HCT116 (cell line): ENCODE measurements around the gene LRRC66.

Experiments used
- CTCF ChIP-seq, 3 experiments: fragments of 200-600 bp in 1 of 3; sonication (generic) in 1 of 3; IDR thresholded peaks in 2 of 3; conservative IDR thresholded peaks in 1 of 3; 2 replicates each; pipeline ENCODE4 v1.5.1; 2012 to 2017; ENCODE audit warnings: low read depth in 2 of 3, low read length in 2 of 3, antibody characterized with exemption in 1 of 3, borderline replicate concordance in 1 of 3, control low read depth in 1 of 3, mild to moderate bottlenecking in 1 of 3, mixed read lengths in 1 of 3, mixed run types in 1 of 3, moderate library complexity in 1 of 3; ENCODE audit not compliant: insufficient read depth in 1 of 3
- EZH2 ChIP-seq: fragments of 200-600 bp; sonication (generic); IDR thresholded peaks from 2 replicates; pipeline ENCODE4 v1.6.1; 2017; ENCODE audit warnings: antibody characterized with exemption, mixed run types
- EZH2phosphoT487 ChIP-seq: fragments of 200-600 bp; IDR thresholded peaks from 2 replicates; pipeline ENCODE4 v1.6.1; 2018; ENCODE audit warnings: antibody characterized with exemption, borderline replicate concordance
- POLR2A ChIP-seq: IDR thresholded peaks from 2 replicates; pipeline ENCODE4 v1.7.0; 2011; ENCODE audit warnings: borderline replicate concordance; ENCODE audit not compliant: insufficient read depth, insufficient read length; ENCODE audit errors: extremely low read depth
- SRF ChIP-seq: IDR thresholded peaks from 2 replicates; pipeline ENCODE4 v1.6.1; 2012; ENCODE audit warnings: low read depth
- TCF7L2 ChIP-seq: IDR thresholded peaks from 2 replicates; pipeline ENCODE4 v1.7.0; 2011; ENCODE audit warnings: borderline replicate concordance, inconsistent platforms; ENCODE audit not compliant: insufficient read depth, insufficient read length; ENCODE audit errors: extremely low read depth
- TF ChIP-seq, protein P1 (sequence below): IDR thresholded peaks from 2 replicates; pipeline ENCODE4 v1.6.1; 2012

DNA sequence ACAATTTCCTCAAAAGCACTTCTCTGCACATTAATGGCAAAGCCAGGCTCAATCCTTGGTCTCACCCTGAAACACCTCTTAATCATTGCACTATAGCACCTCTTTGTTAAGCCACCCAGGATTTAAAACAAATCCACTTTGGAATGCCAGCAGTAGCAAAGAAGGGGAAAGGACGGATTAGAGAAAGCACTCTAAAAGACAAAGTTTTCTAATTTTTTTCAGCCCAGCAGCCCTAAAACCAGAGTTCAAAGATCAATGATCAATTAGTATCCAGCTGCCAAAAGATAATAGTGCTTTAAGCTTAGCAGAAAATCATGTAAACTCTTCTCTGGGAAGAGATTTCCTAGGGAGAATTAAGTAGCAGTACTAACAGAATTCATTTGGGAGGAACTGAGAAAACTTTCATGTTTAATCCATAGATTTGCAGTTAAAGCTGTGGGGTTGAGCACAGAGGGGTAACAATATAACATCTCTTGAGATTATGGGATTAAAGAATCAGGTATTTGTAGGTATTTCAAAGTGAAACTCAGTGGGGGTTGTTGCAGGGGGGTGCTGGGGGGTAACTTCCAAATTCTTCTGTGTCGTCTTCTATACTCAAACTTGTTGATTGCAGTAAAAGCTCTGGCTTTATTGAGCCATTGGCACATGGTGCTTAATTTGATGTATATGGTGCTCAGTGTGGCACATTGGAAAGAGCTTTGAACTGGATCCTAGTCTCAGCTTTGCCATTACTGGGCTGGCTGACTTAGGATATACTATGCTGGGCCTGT lies 61.8 kb downstream of the LRRC66 start:
- no peak for TF ChIP-seq EZH2
- TF ChIP-seq CTCF (IDR thresholded peaks at IDR 0.05 in 2 of 3, conservative IDR thresholded peaks at IDR 0.05 in 1 of 3; ENCODE audit: borderline replicate concordance in 1 of 3, insufficient read depth in 1 of 3, low read depth in 2 of 3, low read length in 2 of 3), result no peak
- no peak for TF ChIP-seq TCF7L2
- TF ChIP-seq, protein P1, sequence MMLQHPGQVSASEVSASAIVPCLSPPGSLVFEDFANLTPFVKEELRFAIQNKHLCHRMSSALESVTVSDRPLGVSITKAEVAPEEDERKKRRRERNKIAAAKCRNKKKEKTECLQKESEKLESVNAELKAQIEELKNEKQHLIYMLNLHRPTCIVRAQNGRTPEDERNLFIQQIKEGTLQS, result no peak
- TF ChIP-seq EZH2phosphoT487, result no peak
- no peak for TF ChIP-seq SRF
- no peak for TF ChIP-seq POLR2A
